ENCODE measurements around the gene PABPC4L.

DNA sequence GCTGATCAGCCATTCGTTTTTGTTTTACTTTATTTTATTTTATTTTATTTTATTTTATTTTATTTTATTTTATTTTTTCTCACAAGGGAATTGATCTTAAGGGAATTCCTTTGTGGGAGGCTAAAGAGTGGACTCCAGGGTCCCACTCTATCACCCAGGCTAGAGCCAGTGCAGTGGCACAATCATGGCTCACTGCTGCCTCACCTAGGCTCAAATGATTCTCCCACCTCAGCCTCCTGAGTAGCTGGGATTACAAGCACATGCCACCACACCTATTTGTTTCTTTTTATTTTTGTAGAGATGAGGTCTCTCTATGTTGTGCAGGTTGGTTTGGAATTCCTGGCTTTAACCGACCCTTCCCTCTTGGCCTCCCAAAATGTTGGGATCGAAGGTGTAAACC lies 17.5 kb upstream of the PABPC4L start:
- TF ChIP-seq, protein P1, sequence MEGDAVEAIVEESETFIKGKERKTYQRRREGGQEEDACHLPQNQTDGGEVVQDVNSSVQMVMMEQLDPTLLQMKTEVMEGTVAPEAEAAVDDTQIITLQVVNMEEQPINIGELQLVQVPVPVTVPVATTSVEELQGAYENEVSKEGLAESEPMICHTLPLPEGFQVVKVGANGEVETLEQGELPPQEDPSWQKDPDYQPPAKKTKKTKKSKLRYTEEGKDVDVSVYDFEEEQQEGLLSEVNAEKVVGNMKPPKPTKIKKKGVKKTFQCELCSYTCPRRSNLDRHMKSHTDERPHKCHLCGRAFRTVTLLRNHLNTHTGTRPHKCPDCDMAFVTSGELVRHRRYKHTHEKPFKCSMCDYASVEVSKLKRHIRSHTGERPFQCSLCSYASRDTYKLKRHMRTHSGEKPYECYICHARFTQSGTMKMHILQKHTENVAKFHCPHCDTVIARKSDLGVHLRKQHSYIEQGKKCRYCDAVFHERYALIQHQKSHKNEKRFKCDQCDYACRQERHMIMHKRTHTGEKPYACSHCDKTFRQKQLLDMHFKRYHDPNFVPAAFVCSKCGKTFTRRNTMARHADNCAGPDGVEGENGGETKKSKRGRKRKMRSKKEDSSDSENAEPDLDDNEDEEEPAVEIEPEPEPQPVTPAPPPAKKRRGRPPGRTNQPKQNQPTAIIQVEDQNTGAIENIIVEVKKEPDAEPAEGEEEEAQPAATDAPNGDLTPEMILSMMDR (IDR thresholded peaks at IDR 0.05), result no peak
- TF ChIP-seq POLR2A (IDR thresholded peaks at IDR 0.05), result no peak
